ENCODE results near the gene NEK11. TPM values are rescaled to one million over a fixed set of nuclear protein-coding genes. Genes with fewer than 3 reads are reported as not detected.

NEK11 gene
- polyA plus RNA-seq, 1 donor (not counting 4 experiments of a cell fraction or from before 2014, with no cell fraction given), result 9.4 TPM

- H3K79me2 ChIP-seq (ENCODE audit: control insufficient read depth, insufficient read depth, low read length), result no peaks in the 10 kb centered on the region
- H2AFZ ChIP-seq (ENCODE audit: control insufficient read depth, low read length), result no peak overlapping the region
- H4K20me1 ChIP-seq (ENCODE audit: control insufficient read depth, extremely low read depth, insufficient read depth, low read length), result no peaks in the 10 kb centered on the region
- TF ChIP-seq EZH2 (IDR thresholded peaks at IDR 0.05; ENCODE audit: low read length), result no peak
- TF ChIP-seq CTCF (optimal IDR thresholded peaks at IDR 0.05 in 1 of 3, IDR thresholded peaks at IDR 0.05 in 1 of 3, conservative IDR thresholded peaks at IDR 0.05 in 1 of 3; ENCODE audit: extremely low read depth in 1 of 3, insufficient read depth in 2 of 3, low read length in 3 of 3), result no peak
- H3K9ac ChIP-seq (ENCODE audit: control insufficient read depth, extremely low read depth, insufficient read depth, low read length), result no peak overlapping the region
- H3K9me1 ChIP-seq (ENCODE audit: control insufficient read depth, extremely low read depth, insufficient read depth, low read length), result no peaks in the 10 kb centered on the region
- no peaks in the 10 kb centered on the region for H3K36me3 ChIP-seq (ENCODE audit: control insufficient read depth in 2 of 2, extremely low read depth in 1 of 2, insufficient read depth in 2 of 2, low read length in 2 of 2)
- dilution Hi-C loops (cut with MboI; ENCODE audit: extremely low pct_ligation_motif_present, low sequenced_read_pairs), result no loop called here
- DNase-seq (ENCODE audit: low read depth, low spot score) (no peak), FAIRE-seq (no peak)
- H3K4me2 ChIP-seq (ENCODE audit: control insufficient read depth, extremely low read depth, insufficient read depth, low read depth, low read length), result no peak overlapping the region
- no peak overlapping the region for H3K4me3 ChIP-seq (ENCODE audit: control insufficient read depth in 2 of 3, extremely low read depth in 1 of 3, insufficient read depth in 2 of 3, low read depth in 1 of 3, low read length in 3 of 3)
- H3K9me3 ChIP-seq (ENCODE audit: control insufficient read depth, low read depth, low read length), result no peaks in the 10 kb centered on the region
- no peak overlapping the region for H3K27ac ChIP-seq (ENCODE audit: control insufficient read depth, insufficient read depth, low read length)
- H3K4me1 ChIP-seq (ENCODE audit: control insufficient read depth, extremely low read depth, insufficient read depth, low read length), result no peaks in the 10 kb centered on the region
- H3K27me3 ChIP-seq (ENCODE audit: control insufficient read depth, extremely low read depth, insufficient read depth, low read length), result no peaks in the 10 kb centered on the region
Observed at GRCh38 chr3:131082871-131083863, 56.5 kb downstream of the NEK11 start.

- no peaks in the 10 kb centered on the region for H3K9me3 ChIP-seq (ENCODE audit: control insufficient read depth, low read depth, low read length)
- no peak for FAIRE-seq
- no peaks in the 10 kb centered on the region for H3K27me3 ChIP-seq (ENCODE audit: control insufficient read depth, extremely low read depth, insufficient read depth, low read length)
- no peak overlapping the region for H3K9ac ChIP-seq (ENCODE audit: control insufficient read depth, extremely low read depth, insufficient read depth, low read length)
- no peaks in the 10 kb centered on the region for H3K4me1 ChIP-seq (ENCODE audit: control insufficient read depth, extremely low read depth, insufficient read depth, low read length)
- no peak for TF ChIP-seq EZH2 (IDR thresholded peaks at IDR 0.05; ENCODE audit: low read length)
- TF ChIP-seq CTCF (optimal IDR thresholded peaks at IDR 0.05 in 1 of 3, IDR thresholded peaks at IDR 0.05 in 1 of 3, conservative IDR thresholded peaks at IDR 0.05 in 1 of 3; ENCODE audit: extremely low read depth in 1 of 3, insufficient read depth in 2 of 3, low read length in 3 of 3), result no peak
- no peaks in the 10 kb centered on the region for H4K20me1 ChIP-seq (ENCODE audit: control insufficient read depth, extremely low read depth, insufficient read depth, low read length)
- H3K9me1 ChIP-seq (ENCODE audit: control insufficient read depth, extremely low read depth, insufficient read depth, low read length), result no peaks in the 10 kb centered on the region
- H3K27ac ChIP-seq (ENCODE audit: control insufficient read depth, insufficient read depth, low read length), result no peak overlapping the region
- no peak overlapping the region for H2AFZ ChIP-seq (ENCODE audit: control insufficient read depth, low read length)
- no peak for DNase-seq (ENCODE audit: low read depth, low spot score)
- no peaks in the 10 kb centered on the region for H3K36me3 ChIP-seq (ENCODE audit: control insufficient read depth in 2 of 2, extremely low read depth in 1 of 2, insufficient read depth in 2 of 2, low read length in 2 of 2)
- H3K4me3 ChIP-seq (ENCODE audit: control insufficient read depth in 2 of 3, extremely low read depth in 1 of 3, insufficient read depth in 2 of 3, low read depth in 1 of 3, low read length in 3 of 3), result no peak overlapping the region
- H3K4me2 ChIP-seq (ENCODE audit: control insufficient read depth, extremely low read depth, insufficient read depth, low read depth, low read length), result no peak overlapping the region
- dilution Hi-C loops (cut with MboI; ENCODE audit: extremely low pct_ligation_motif_present, low sequenced_read_pairs), result no loop called here
- H3K79me2 ChIP-seq (ENCODE audit: control insufficient read depth, insufficient read depth, low read length), result no peaks in the 10 kb centered on the region
Observed at GRCh38 chr3:131091768-131092167, 65.1 kb downstream of the NEK11 start.

Data from keratinocyte (primary cell).